Nephron progenitor cell (in vitro differentiated cells): ENCODE results near the gene PCDH9.

Experiments
- DNase-seq: peaks from one replicate; pipeline ENCODE4 v3.0.0; 2021
- H3K27ac Mint-ChIP-seq: 2 replicates; pipeline ENCODE4 v1.8.0; 2021; ENCODE audit warnings: mild to moderate bottlenecking, moderate library complexity, mixed read lengths
- H3K27me3 Mint-ChIP-seq: 2 replicates; pipeline ENCODE4 v1.8.0; 2021; ENCODE audit warnings: mild to moderate bottlenecking, low read depth, mixed read lengths; ENCODE audit not compliant: poor library complexity
- H3K36me3 Mint-ChIP-seq: 2 replicates; pipeline ENCODE4 v1.8.0; 2021; ENCODE audit warnings: low read depth, mixed read lengths
- H3K4me1 Mint-ChIP-seq: 2 replicates; pipeline ENCODE4 v1.8.0; 2021; ENCODE audit warnings: mixed read lengths
- H3K4me3 Mint-ChIP-seq: 2 replicates; pipeline ENCODE4 v1.8.0; 2021; ENCODE audit warnings: mild to moderate bottlenecking, moderate library complexity, mixed read lengths
- H3K9me3 Mint-ChIP-seq: 2 replicates; pipeline ENCODE4 v1.8.0; 2021; ENCODE audit warnings: mild to moderate bottlenecking, moderate library complexity, mixed read lengths
- TF ChIP-seq, protein P1 (sequence below): fragments of 200-600 bp; sonication (generic); IDR thresholded peaks from 2 replicates; pipeline ENCODE4 v1.5.0; 2021; ENCODE audit warnings: antibody characterized with exemption

PCDH9 gene

DNA sequence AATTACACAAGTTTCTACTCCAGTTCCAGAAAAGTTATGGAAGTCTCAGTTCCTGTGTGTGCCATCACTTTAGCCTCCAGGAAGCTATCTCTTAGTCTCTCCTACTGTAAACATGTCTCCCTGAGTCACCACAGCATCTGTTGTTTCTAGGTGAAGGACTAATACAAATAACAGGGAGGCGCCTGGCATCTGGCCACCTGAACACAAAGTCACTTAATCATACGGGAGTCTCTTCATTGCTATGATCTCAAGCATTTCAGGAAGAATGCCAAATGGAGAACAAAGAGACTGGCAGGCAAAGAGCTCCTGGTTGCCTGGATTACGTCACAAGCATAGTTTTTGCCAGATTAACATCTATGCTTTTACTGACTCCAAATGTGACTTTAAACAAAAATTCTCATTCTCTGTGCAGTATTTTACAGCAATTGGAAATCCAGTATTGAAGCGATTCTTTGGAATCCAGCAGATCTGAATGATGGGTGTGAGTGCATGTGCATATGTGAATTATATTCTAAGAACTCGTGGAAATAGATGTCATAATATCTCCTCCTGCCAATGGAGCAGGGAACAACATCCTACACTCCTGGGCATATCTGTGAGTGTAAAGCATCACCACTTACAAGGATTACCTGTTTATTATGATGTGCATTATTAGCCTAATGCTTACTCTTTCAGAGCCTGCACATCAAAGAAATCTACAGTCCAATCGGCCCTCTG is 572.8 kb downstream of the PCDH9 start:
- DNase-seq = no peak
- no peaks in the 10 kb centered on the region for H3K36me3 Mint-ChIP-seq
- H3K4me3 Mint-ChIP-seq = no peak overlapping the region
- H3K27me3 Mint-ChIP-seq = no peaks in the 10 kb centered on the region
- peaks cover 30% of the 10 kb centered on the region for H3K4me1 Mint-ChIP-seq
- H3K27ac Mint-ChIP-seq = peak overlapping the region; percentile 64
- H3K9me3 Mint-ChIP-seq = no peaks in the 10 kb centered on the region
- TF ChIP-seq, protein P1, sequence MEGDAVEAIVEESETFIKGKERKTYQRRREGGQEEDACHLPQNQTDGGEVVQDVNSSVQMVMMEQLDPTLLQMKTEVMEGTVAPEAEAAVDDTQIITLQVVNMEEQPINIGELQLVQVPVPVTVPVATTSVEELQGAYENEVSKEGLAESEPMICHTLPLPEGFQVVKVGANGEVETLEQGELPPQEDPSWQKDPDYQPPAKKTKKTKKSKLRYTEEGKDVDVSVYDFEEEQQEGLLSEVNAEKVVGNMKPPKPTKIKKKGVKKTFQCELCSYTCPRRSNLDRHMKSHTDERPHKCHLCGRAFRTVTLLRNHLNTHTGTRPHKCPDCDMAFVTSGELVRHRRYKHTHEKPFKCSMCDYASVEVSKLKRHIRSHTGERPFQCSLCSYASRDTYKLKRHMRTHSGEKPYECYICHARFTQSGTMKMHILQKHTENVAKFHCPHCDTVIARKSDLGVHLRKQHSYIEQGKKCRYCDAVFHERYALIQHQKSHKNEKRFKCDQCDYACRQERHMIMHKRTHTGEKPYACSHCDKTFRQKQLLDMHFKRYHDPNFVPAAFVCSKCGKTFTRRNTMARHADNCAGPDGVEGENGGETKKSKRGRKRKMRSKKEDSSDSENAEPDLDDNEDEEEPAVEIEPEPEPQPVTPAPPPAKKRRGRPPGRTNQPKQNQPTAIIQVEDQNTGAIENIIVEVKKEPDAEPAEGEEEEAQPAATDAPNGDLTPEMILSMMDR = no peak

GRCh38 chr13:66655847-66656454 is 574.2 kb downstream of the PCDH9 start:
- no peaks in the 10 kb centered on the region for H3K9me3 Mint-ChIP-seq
- H3K4me1 Mint-ChIP-seq = peaks cover 30% of the 10 kb centered on the region
- DNase-seq = no peak
- H3K36me3 Mint-ChIP-seq = no peaks in the 10 kb centered on the region
- H3K4me3 Mint-ChIP-seq = no peak overlapping the region
- H3K27ac Mint-ChIP-seq = no peak overlapping the region
- TF ChIP-seq, protein P1 = no peak
- H3K27me3 Mint-ChIP-seq = no peaks in the 10 kb centered on the region

- no peak overlapping the region for H3K27ac Mint-ChIP-seq
- no peak for DNase-seq
- TF ChIP-seq, protein P1 = no peak
- no peaks in the 10 kb centered on the region for H3K4me1 Mint-ChIP-seq
- no peaks in the 10 kb centered on the region for H3K36me3 Mint-ChIP-seq
- H3K9me3 Mint-ChIP-seq = no peaks in the 10 kb centered on the region
- H3K27me3 Mint-ChIP-seq = no peaks in the 10 kb centered on the region
- no peak overlapping the region for H3K4me3 Mint-ChIP-seq
These were observed 585.2 kb downstream of the PCDH9 start for GRCh38 chr13:66644855-66645460.

- TF ChIP-seq, protein P1 = no peak
- H3K36me3 Mint-ChIP-seq = no peaks in the 10 kb centered on the region
- DNase-seq = no peak
- H3K9me3 Mint-ChIP-seq = no peaks in the 10 kb centered on the region
- H3K4me1 Mint-ChIP-seq = peaks cover 19% of the 10 kb centered on the region
- H3K27ac Mint-ChIP-seq = peak overlapping the region; percentile 17
- no peaks in the 10 kb centered on the region for H3K27me3 Mint-ChIP-seq
- H3K4me3 Mint-ChIP-seq = no peak overlapping the region
These were observed 589.9 kb downstream of the PCDH9 start for GRCh38 chr13:66640231-66640630.

- TF ChIP-seq, protein P1 = no peak
- H3K27ac Mint-ChIP-seq = peak overlapping the region; percentile 85
- no peak overlapping the region for H3K4me3 Mint-ChIP-seq
- no peaks in the 10 kb centered on the region for H3K36me3 Mint-ChIP-seq
- no peaks in the 10 kb centered on the region for H3K27me3 Mint-ChIP-seq
- peaks cover 19% of the 10 kb centered on the region for H3K4me1 Mint-ChIP-seq
- no peaks in the 10 kb centered on the region for H3K9me3 Mint-ChIP-seq
- no peak for DNase-seq
These were observed 591.1 kb downstream of the PCDH9 start for GRCh38 chr13:66639044-66639443.
